GM18517 (cell line): ENCODE data around the gene CSTF1.
A peak's percentile ranks its signal among the peaks of the same experiment; 100 is the strongest.

Experiments used
- ATAC-seq: cut with Tn5 transposase; IDR thresholded peaks from one replicate; pipeline ENCODE4 v1.9.1; 2021; ENCODE audit warnings: mild to moderate bottlenecking, moderate library complexity; ENCODE audit not compliant: unreplicated experiment

The CSTF1 gene

GRCh38 chr20:56392132-56392880, at the start of gene CSTF1, which contains the start of gene AURKA:
CSTF1 (plus strand) TSS chr20:56392645; CDS start chr20:56395553, 2,908 bp downstream.
AURKA (minus strand) TSS chr20:56392215; CDS start chr20:56388197, 4,018 bp downstream.
- ATAC-seq: peak; percentile 95

GRCh38 chr20:56342783-56343182, 49.7 kb upstream of the CSTF1 start:
- ATAC-seq: no peak

GRCh38 chr20:56343861-56344381, 48.5 kb upstream of the CSTF1 start:
- no peak for ATAC-seq

GRCh38 chr20:56345911-56346310, 46.5 kb upstream of the CSTF1 start:
- ATAC-seq: no peak

GRCh38 chr20:56347628-56348304, 44.7 kb upstream of the CSTF1 start:
- no peak for ATAC-seq

GRCh38 chr20:56348305-56348693, 44.1 kb upstream of the CSTF1 start:
- no peak for ATAC-seq

- ATAC-seq: no peak
Observed at GRCh38 chr20:56348746-56349145, 43.7 kb upstream of the CSTF1 start.

- no peak for ATAC-seq
Observed at GRCh38 chr20:56350842-56351241, 41.6 kb upstream of the CSTF1 start.

GRCh38 chr20:56352345-56353055, 39.9 kb upstream of the CSTF1 start:
- ATAC-seq: no peak

GRCh38 chr20:56353356-56353755, 39.1 kb upstream of the CSTF1 start:
- no peak for ATAC-seq

GRCh38 chr20:56358070-56358469, 34.4 kb upstream of the CSTF1 start:
- ATAC-seq: no peak

GRCh38 chr20:56358600-56359211, 33.7 kb upstream of the CSTF1 start, which contains the start of gene FAM210B:
FAM210B (plus strand) TSS chr20:56358974; CDS start chr20:56359006, 32 bp downstream.
- ATAC-seq: peak; percentile 75

- ATAC-seq: peak; percentile 27
Observed at GRCh38 chr20:56359212-56360132, 33.0 kb upstream of the CSTF1 start.

- no peak for ATAC-seq
Observed at GRCh38 chr20:56360133-56360907, 32.1 kb upstream of the CSTF1 start.

- no peak for ATAC-seq
Observed at GRCh38 chr20:56360908-56361205, 31.6 kb upstream of the CSTF1 start.

GRCh38 chr20:56361900-56362299, 30.5 kb upstream of the CSTF1 start:
- no peak for ATAC-seq

GRCh38 chr20:56362833-56363413, 29.5 kb upstream of the CSTF1 start:
- no peak for ATAC-seq

GRCh38 chr20:56363491-56363890, 29.0 kb upstream of the CSTF1 start:
- no peak for ATAC-seq
